GM20431 (cell line): ENCODE data around the gene EPHB6.

Source experiments
- in situ Hi-C: fragments of 300-500 bp; cut with MseI, MboI; formaldehyde crosslinking; loops from one replicate; pipeline ENCODE4 v1.15.0; 2020; ENCODE audit warnings: low sequenced_read_pairs; ENCODE audit not compliant: unreplicated experiment

EPHB6 gene

GRCh38 chr7:142913051-142913450 is 58.2 kb downstream of the EPHB6 start:
- in situ Hi-C loops: no loop called here

GRCh38 chr7:142913566-142913965 is 58.7 kb downstream of the EPHB6 start:
- in situ Hi-C loops: no loop called here

- in situ Hi-C loops: no loop called here
These were observed 59.2 kb downstream of the EPHB6 start for GRCh38 chr7:142914121-142914520.

GRCh38 chr7:142915315-142915714 is 60.4 kb downstream of the EPHB6 start:
- in situ Hi-C loops: no loop called here

- in situ Hi-C loops: no loop called here
These were observed 61.6 kb downstream of the EPHB6 start for GRCh38 chr7:142916508-142916907.

- in situ Hi-C loops: no loop called here
These were observed 62.6 kb downstream of the EPHB6 start for GRCh38 chr7:142917447-142917846.

GRCh38 chr7:142918901-142919300 is 64.0 kb downstream of the EPHB6 start:
- in situ Hi-C loops: no loop called here

- in situ Hi-C loops: no loop called here
These were observed 64.8 kb downstream of the EPHB6 start for GRCh38 chr7:142919656-142920055.
